CD4-positive, alpha-beta T cell treated with Interleukin-17A for 4 hours (primary cell): ENCODE data around the gene PNPLA3.
"Not testable (repeated sequence)": the region's sequence is repeated elsewhere in the genome, so short reads cannot be mapped to it uniquely, and the experiment has no call there.

Source experiments
- DNase-seq: peaks from one replicate; pipeline ENCODE4 v3.0.0-alpha.2; 2020; ENCODE audit warnings: mixed read lengths

PNPLA3 gene

DNA sequence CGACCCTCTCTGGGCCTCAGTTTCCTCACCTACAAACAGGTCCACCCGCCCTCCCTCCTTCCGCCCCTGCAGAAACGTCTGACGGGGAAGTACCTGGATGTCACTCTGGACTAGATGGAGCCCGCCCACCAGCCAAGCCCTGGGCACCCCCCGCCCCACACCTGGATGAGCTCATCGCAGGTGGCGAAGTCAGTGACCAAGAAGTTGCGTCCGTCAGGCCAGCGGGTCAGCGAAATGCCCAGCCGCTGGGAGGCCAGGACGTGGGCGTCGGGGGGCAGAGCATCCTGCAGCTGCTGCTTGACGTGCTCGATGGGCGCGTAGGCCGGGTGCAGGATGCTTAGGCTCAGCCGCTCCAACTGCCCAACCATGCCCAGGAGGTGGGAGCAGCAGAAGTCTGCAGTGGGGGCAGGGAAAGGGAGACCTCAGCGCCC lies 32.7 kb upstream of the PNPLA3 start:
- DNase-seq, result no peak

DNA sequence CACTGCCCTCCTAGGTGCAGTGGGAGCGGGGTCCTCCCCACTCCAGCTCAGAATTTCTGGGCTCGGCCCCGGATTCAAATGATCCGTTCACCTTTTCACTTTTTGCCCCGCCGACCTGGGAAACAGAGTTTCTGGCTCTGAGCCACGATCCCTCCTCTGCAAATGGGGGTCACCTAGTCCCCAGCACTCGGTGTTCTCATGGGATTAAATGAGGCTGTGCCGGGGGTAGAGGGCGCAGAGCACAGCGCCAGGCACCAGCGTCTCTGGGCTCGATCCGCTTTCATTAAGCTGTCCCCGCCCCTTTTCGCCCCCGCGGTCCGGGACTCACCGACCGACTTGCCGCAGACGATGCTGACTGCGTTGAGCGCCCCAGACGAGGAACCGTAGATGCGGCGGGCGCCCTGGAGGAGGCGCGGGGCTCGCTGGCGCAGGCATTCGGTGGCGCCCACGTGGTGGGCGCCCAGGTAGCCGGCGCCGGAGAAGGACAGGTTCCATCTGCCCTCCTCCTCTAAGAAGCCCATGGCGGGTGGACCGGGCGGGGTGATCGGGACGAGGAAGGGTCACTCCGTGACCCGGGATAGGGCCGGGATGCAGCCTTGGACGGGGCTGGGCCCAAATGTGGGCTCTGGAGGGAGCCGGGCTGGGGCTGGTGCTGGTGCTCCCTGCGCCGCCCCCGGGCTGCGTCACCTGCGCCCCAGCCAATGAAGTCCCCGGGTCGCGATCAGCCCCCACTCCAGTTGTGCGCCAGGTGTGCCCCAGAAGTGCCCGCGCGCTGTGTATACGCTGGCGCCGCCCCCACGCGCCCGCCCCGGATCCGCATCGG lies 32.0 kb upstream of the PNPLA3 start, which contains the start of gene PNPLA5:
PNPLA5 (minus strand) TSS at position 654 of the 823 bp plus-strand sequence; CDS start at position 521, 133 bp downstream.
- no peak for DNase-seq

DNA sequence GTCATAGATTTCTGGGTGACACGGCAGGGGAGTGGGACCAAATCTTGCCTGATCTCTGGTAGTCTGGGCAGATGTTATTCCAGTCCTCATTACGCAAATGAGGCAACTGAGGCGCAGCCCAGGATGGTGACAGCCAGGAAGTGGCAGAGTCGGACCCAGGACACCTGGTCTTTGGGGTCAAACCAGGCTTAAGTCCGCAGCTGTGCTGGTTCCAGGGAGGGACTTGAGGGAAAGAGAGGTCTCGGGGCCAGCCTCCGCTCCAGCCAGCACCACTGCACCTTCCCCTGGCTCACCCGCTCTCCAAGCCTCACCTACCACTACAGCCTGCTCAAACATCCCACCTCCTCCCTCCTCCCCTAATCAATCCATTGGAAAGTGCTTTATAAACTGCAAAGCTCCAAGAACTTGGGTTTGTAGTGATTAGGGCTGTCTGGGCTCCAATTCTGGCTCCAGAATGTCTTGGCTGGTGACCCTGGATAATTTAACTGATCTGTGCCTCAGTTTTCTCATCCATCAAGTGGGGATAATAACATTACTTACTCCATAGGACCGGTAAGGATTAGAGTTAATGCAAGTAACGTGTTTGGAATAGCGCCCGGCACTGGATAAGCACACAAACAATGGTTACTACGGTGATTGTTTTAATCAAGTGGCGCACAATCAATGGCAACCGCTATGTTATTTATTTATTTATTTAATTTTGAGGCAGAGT lies 31.3 kb upstream of the PNPLA3 start:
- DNase-seq, result no peak

DNA sequence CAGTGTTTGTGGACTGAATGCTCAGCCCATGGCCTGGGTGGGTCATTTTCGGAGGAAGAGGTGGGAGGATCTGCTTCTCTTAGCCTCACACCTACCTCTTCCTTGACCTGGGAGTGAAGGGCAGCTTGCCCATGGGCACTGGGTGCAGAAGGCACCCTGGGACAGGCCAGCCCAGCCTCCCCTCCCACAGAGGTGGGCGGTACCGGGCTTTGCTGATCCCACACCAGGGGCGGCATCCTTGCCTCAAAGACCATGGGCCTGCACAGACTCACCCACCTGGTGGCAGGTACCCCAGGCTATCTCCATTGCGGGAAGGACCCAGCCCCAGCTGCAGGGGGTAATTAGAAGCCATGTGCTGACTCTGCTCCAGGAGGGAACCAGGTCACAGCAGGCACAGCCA lies 30.3 kb upstream of the PNPLA3 start:
- no peak for DNase-seq

DNA sequence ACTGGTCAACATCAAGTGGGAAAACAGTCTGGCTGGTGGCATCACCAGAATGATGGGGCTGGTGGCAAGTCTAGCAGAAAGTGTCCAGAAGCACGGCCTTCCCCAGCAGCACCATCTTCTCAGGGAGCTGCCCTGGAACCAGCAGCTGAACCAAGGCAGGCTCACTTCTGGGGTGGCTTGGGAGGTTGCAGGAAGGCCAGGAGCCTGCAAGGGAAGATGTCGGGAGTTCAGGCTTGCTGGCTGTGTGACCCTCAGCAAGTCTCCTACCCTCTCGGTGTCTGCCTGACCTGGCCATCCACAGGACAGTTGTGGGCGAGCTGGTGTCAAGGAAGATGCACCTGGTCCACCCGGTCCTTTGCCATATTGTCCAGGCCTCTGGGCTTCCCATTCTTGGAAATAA lies 29.5 kb upstream of the PNPLA3 start:
- no peak for DNase-seq

DNA sequence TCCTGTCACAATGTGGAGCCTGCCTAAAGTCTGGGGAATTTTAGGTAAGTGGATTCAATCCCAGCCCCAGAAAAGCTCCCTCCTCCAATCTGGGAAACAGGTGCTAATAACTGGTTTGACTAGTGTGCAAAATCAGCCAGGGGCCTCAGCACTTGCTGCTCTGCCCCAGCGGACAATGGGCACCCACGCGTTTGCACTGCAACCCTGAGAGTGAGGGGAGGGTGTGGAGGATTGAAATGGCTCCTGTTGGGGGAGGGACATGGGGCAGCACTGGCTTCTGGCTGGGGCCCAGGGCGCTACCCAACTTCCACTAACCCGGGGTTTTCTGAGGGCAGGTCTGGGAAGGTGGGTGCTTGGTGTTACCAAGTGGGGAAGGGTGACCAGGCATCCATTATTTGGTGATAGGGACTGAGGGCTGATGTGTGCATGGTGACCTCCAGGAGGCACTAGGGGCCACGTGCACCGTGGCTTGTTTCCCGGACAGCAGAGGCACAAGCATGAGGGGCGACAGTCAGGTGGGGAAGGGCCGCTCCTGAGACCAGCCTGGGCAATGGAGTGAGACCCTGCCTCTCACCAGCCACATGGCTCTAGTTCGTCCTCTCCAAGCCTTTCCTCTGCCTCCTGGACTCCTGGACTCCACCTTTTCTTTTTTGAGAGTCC lies 27.5 kb upstream of the PNPLA3 start:
- no peak for DNase-seq

DNA sequence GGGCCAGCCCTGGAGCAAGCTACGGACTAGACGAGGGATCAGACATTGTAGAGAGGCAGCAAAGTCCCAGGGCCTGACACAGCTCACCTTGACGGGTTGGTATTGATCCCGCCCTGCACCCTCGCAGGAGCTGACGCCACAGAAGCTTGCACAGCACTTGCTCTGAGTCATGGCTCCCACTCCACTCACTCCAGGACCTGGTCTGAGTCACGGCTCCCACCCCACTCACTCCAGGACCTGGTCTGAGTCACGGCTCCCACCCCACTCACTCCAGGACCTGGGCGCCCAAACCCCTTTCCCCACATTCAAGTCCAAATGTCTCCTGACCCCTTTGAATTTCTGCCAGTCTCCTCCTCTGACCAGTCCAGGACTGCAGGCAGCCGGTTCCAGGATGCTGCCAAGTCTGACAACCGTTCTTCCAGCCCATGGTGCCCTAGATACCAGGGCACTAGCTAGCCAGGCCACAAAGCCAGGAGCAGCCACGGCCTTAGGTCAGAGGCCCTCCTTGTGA lies 25.8 kb upstream of the PNPLA3 start:
- DNase-seq, result no peak

DNA sequence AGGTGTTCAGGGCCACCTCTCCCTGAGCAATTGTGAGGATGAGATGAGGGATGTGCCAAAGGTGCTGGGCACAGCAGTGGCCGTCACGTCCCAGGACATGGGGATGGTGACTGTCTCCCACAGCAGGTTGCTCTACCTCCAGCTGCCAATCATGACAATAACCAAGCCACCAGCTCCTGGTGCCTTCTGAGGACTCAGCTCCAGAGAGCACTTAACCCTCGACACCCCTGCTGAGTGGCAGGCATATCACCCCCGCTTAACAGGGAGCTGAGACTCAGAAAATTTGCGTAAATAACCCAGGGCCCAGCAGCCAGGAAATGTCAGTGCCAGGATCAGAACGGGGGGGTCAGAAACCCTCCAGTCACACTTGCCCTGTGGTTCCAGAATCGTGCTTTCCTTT lies 23.4 kb upstream of the PNPLA3 start:
- no peak for DNase-seq

DNA sequence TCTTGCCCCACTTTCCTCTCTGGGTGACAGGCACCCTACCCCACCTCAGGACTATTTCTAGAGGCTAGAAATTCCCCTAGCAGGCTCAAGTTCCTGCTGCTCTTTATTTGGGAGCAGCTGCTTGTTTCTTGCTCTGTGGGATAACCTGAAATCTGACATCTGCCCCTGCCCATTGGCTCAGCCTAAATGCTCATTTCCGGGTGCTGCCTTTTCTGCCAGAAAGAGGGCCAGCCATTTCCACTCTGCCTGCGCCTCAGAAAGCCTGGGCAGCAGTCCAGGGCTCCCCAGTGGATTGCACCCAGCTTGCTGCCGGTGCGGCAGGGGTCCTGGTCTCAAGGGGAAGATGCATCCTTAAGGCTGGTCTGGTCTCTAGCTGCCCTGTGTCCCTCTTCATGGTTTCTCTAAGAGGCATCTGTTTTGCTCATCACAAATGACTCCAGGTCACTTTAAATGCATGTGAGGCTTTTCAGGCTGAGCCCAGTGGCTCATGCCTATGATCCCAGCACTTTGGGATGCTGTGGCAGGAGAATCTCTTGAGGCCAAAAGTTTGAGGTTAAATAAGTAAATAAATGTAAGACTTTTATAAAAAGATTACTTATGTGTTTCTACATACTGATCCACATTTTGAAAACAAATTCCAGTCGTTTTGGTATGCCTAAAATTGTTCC lies 21.5 kb upstream of the PNPLA3 start:
- DNase-seq, result no peak

DNA sequence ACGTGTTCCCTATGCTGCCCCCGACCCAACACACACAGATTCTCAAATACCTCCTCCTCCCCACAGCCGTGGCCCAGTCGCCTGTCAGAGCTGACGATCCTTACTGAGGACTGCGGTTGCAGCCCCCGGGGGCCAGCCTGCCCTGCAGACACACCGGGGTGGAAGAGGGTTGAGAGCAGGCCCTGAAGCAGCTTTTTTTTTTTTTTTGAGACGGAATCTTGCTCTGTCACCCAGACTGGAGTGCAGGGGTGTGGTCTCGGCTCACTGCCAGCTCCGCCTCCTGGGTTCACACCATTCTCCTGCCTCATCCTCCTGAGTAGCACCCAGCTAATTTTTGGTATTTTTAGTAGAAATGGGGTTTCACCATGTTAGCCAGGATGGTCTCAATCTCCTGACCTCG lies 20.6 kb upstream of the PNPLA3 start:
- not testable (repeated sequence) for DNase-seq

DNA sequence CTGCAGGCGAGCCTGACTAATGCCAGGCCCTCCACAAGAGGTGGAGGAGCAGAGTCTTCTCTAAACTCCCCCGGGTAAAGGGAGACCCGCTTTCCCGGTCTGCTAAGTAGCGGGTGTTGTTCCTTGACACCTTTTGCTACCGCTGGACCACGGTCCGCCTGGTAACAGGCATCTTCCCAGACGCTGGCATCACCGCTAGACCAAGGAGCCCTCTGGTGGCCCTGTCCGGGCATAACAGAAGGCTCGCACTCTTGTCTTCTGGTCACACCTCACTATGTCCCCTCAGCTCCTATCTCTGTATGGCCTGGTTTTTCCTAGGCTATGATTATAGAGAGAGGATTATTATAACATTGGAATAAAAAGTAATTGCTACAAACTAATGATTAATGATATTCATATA lies 19.2 kb upstream of the PNPLA3 start:
- not testable (repeated sequence) for DNase-seq

DNA sequence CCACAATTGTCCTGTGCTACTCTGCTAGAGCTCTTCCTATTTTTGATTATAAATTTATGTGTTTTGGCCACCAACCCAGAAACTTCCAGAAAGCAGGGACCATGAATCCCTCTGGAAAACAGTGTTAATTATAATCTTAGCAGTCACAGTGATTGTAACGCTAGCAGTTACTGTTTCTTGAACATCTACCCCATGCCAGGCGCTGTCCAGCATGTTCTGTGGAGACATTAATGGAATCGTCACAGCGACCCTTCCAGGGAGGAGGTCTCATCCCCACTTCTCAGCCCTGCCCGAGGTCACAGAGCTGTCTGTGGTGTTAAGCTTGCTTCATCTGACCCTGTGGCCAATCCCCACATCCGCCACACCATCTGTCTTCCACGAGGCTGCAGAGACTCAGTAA lies 17.9 kb upstream of the PNPLA3 start:
- no peak for DNase-seq

DNA sequence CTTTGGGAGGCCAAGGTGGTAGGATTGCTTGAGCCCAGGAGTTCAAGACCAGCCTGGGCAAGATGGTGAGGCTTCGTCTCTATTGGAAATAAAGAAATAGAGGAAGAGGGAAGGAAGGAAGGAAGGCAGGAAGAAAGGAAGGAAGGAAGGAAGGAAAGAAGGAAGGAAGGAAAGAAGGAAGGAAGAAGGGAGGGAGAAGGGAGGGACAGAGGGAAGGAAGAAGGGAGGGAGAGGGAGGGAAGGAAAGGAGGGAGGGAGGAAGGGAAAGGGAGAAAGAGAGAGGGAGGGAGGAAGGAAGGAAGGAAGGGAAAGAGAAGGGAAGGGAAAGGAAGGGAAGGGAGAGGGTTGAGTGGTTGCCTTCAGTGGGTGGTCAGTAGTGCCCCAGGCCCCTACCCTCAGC lies 13.9 kb upstream of the PNPLA3 start:
- DNase-seq, result no peak

DNA sequence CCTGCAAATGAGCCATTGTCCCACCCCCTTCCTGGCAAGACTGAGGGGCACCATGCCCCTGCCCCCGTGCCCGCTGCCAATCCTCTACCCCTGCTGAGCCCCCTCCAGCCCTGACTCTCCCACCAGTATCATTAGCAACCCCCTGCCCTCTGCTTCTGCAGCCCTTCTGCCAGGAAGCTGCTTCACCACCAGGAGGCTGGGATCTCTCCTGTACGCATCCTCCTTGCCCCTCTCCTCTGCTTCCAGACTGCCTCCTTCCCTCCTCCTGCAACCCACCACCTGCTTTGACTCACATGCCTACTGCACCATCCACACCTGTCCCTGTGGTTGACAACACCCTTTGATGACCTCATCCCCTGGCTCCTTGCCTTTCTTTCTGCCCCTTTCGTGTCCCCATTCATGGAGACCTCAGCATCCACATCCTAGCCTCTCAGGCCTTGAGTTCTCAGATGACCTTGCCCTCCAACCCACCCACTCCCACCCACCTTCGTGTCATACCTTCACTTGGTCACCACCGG lies 13.4 kb upstream of the PNPLA3 start:
- DNase-seq, result no peak

DNA sequence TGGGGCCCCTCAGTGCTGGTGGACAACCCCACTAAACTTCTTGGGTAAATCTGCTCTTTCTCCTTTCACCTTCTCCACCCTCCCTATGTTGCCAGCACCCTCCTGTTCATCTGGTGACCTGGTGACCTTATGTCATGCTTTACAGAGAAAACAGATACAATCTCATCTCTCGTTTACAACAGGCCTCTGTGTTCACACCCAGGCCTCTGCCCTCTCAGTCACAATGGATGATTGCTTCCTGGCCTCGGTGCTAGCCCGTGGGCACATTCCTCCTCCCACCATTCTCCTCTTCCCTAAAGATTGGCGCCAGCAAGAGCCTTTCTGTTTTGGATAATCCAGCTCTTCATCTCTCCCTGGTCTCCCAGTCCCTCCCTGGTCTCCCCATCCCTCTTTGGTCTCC lies 12.3 kb upstream of the PNPLA3 start:
- DNase-seq, result no peak

DNA sequence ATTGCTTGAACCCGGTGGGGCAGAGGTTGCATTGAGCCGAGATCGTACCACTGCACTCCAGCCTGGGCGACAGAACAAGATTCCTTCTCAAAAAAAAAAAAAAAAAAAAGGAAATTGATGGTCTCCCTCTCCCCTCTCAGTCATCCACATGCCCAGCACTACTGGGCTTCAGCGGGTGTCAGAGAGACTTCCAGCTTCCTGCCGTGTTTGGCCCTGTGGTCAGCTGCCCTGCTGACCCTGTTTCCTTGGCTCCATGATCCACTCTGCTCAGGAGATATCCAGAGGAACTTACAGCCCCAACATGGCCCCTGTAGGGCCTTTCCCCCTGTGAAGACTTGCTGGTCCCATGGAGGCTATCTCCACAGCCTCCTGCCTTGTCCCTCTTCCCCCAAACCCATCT lies 6.1 kb upstream of the PNPLA3 start:
- DNase-seq, result no peak

DNA sequence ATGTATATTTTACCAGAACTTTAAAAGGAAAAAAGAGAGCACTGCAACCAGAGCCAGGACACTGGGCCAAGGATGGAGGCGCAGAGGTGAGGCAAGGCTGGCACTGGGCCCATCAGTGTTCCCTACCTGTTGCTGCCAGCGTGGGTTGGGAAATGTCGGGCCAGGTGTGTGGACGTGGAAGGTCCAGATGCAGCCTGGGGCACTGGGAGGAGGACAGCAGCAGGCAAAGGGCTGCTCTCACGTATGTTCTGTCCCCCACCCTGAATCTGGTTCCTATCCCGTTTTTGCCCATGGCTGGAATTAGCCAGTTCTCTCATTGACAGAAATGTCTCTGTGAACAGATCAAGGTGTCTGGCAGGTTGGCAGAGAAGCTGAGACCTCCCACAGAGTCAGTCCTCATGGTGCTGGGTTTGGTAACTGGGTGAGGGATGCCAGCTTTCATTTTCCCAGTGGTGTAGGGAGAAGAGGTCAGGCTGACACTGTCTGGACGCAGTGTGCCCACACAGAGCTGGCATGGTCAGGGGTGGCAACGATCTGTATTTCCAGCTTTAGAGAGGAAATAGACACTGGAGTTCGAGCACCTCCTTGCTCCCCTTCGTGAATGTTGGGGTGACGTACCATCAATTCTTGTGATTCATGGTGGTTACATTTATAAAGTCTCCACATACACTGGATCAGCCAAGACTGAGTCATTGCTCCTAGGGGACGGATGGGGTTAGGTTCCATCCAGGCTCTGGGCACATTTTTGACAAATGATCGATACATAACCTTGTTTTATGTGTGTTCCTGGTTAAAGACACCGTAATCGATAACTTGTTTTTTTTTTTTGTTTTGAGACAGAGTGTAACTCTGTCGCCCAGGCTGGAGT lies 4.3 kb upstream of the PNPLA3 start:
- no peak for DNase-seq

DNA sequence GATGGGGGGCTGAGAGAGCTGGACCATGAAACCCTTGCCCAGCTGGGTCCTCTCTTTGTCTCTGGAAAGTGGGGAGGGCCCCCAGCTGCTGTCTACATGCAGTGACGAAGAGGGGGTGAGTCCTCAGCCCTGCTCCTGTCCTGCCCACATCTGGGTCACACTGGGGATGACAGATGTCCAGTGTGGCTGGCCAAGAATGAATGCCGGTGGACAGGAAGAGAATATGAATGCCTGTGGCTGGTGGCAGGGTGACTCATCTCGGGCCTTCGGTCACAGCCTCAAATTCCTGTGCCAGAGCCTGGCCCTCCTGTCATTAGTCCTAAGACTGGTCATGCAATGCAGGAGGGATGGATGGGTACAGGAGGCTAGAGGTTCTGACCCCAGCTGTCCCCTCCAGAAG lies 2.2 kb upstream of the PNPLA3 start:
- DNase-seq, result no peak

DNA sequence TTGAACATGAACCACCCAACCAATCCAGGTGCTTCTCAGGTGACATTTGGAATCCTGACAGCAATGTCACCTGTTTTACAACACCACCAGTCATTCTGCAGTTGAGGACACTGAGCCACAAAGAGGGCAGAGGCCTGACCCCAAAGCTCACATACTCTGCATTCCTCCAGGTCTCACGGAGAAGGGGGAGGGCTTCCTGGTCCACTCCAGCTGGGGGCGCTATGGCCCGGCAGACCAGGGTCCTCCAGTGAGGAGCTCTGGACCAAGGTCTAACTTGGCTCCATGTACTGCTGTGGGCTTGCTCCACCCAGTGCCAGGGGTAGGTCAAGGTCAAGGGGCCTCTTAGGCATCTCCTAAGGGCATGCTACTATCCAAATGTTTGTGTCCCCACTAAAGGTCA lies 1.5 kb upstream of the PNPLA3 start:
- DNase-seq, result no peak

DNA sequence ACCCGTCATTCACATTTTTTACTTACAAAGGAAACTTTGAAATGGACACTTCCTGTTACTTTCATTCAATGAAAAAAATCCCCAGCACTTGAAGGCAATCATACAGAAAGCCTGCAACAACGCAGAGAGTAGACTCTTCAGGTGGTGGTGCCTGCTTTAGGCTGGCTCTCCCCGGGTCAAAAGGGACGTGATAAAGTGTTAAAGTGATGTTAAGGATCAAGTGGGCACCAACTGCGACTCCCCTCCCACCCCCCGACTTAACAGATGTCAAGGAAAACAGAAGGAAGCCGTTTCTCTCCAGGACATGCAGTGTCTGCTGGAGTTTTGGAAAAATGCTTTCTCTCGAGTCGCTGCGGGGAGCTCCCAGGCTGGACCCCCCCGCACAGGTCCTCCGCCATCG lies 414 bp upstream of the PNPLA3 start:
- no peak for DNase-seq

DNA sequence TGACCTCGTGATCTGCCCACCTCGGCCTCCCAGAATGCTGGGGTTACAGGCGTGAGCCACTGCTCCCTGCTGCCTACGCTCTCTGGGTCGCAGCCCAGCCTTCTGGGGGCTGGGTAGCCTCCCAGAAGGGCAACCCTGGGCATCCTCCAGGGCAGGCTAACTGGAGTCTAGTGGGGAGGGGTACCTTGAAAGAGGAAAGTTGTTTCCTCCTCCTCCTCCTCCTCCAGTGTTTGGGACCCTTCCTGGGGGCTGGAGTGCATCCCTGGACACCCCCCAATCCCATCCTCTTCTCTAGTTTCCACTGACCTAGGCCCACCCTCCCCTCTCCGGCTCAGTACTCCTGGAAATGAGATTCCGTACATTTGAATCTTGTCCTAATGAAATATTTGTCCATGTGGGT lies 1.3 kb downstream of the PNPLA3 start:
- DNase-seq, result no peak
